HG03342 (cell line): ENCODE measurements around the gene PLBD2.

Source experiments
- ATAC-seq: cut with Tn5 transposase; IDR thresholded peaks from one replicate; pipeline ENCODE4 v1.9.1; 2021; ENCODE audit warnings: mild to moderate bottlenecking, moderate library complexity; ENCODE audit not compliant: unreplicated experiment

Gene PLBD2

GRCh38 chr12:113368331-113368730, 9.9 kb downstream of the PLBD2 start:
- no peak for ATAC-seq

GRCh38 chr12:113369391-113369985, 11.1 kb downstream of the PLBD2 start:
- no peak for ATAC-seq

GRCh38 chr12:113370923-113371682, 12.7 kb downstream of the PLBD2 start:
- ATAC-seq: no peak

DNA sequence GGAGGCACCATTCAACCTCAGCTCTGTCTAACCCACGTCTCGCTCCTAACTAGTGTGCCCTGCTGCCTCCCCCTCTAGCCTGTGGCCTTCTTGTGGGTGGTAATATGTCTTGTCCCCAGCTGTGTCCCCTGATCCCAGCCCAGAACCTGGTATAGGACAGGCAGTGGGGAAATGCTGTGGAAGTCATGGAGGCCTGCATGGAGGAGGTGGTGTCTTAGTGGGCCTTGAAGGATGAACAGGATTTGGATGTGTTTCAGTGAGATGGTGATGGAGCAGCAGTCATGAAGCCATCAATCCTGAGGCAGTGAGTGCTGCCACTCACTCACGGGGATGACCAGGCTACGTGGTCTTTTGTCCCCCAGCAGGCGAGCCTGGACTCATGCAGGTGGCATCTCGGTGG, 13.4 kb downstream of the PLBD2 start:
- no peak for ATAC-seq

DNA sequence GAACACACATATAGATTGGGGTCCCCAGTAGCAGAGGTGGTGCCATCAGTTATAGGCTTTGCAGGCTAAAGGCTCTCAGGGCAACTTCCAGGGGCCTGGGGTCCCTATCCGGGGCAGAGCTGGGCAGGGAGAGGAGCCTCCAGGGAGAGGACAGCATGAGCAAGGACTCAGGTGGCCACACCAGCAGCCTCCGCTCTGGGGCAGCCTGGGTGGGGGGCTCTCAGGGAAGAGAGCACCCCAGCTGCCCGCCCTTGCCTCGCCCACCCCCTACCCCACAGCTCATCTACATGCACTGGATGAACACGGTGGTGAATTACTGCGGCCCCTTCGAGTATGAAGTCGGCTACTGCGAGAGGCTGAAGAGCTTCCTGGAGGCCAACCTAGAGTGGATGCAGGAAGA, 14.0 kb downstream of the PLBD2 start:
- ATAC-seq: no peak

GRCh38 chr12:113373440-113373839, 15.1 kb downstream of the PLBD2 start:
- no peak for ATAC-seq

DNA sequence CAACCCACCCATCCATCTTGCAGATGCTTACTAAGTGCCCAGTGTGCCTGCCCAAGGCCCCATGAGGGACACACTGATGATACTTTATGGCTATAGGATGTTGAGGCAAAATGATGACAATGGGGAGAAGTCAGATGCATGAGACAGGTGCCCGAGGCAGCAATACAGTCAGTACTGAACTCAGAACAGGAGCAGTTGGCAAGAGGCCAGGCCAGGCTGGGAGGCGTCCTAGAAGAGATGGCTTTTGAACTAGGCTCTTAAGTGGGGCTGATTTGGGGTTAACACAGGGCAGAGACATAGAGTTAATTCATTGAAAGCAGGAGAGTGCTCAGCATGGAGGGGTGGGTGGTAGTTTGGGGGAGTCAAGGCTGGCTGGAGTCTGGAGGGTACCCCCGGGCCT, 15.6 kb downstream of the PLBD2 start:
- no peak for ATAC-seq

GRCh38 chr12:113374823-113375428, 16.5 kb downstream of the PLBD2 start:
- no peak for ATAC-seq

- ATAC-seq: no peak
Measured at GRCh38 chr12:113378291-113378690, 19.9 kb downstream of the PLBD2 start.

- no peak for ATAC-seq
Measured at GRCh38 chr12:113381220-113381619, 22.8 kb downstream of the PLBD2 start.

DNA sequence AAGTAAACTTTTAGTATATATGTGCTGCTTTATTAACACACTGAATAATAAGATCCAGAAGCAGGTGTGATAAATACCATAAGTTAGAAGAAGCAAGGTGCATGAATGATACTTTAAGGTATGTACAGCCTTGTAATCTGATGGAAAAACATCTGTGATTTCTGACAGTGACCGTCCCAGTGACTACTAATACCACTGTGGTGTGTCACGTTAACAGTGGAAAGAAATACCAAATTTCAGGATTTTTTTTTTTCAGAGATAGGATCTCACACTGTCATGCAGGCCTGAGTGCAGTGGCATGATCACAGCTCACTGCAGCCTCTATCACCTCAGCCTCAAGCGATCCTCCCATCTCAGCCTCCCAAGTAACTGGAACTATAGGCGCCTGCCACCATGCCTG, 23.8 kb downstream of the PLBD2 start:
- no peak for ATAC-seq

- no peak for ATAC-seq
Measured at GRCh38 chr12:113384778-113385177, 26.4 kb downstream of the PLBD2 start.

DNA sequence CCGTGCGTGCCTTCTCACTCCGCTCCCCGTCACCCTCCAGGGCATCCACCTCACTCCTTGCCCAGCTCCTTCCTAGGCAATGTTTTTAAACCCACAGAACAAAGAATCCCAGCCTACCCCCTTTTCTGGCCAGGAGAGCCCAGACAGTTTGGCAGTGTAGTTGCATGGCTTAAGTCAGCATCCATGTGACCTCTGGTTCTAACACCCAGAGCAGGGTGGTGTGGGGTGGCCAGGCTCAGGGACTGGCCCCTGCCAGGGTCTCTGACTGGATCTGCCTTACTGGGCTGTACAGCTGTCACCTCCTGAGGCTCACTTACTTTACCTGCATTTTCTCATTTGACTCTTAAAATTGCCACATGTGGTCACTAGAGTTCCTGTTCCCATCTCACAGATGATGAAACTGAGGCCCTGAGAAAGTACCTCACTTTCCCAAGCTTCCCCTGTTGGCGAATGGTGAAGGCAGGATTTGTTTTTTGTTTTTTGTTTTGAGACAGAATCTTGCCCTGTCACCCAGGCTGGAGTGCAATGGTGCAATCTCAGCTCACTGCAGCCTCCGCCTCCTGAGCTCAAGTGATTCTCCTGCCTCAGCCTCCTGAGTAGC, 27.0 kb downstream of the PLBD2 start:
- ATAC-seq: no peak

- no peak for ATAC-seq
Measured at GRCh38 chr12:113386866-113387566, 28.6 kb downstream of the PLBD2 start.

DNA sequence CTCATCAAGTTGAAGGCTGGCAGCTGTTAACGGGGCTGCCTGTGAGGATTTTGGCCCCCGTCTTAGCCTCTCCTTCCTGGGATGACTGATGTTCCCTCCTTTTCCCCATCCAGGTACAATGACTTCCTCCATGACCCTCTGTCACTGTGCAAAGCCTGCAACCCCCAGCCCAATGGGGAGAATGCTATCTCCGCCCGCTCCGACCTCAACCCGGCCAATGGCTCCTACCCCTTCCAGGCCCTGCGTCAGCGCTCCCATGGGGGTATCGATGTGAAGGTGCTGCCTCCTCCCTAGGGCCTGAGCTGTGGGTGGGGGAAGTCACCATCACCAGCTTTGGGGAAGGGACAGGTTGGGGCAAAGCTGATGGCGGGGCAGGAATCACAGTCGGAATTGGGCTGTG, 29.2 kb downstream of the PLBD2 start:
- no peak for ATAC-seq

DNA sequence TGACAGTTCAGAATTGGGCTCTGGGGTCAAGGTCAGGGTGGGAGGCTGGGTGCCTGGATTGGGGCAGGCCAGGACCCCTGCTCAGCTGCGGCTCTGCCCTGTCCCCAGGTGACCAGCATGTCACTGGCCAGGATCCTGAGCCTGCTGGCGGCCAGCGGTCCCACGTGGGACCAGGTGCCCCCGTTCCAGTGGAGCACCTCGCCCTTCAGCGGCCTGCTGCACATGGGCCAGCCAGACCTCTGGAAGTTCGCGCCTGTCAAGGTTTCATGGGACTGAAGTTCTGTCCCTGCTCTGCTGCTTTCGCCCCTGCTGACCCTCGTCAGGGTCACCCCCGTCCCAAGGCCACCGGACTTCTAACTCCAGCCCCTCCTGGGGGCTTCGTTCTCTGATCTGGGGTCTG, 30.0 kb downstream of the PLBD2 start:
- no peak for ATAC-seq

- no peak for ATAC-seq
Measured at GRCh38 chr12:113390064-113391043, 32.0 kb downstream of the PLBD2 start.

- no peak for ATAC-seq
Measured at GRCh38 chr12:113391145-113391544, 32.8 kb downstream of the PLBD2 start.

- no peak for ATAC-seq
Measured at GRCh38 chr12:113391650-113392337, 33.4 kb downstream of the PLBD2 start.

- no peak for ATAC-seq
Measured at GRCh38 chr12:113392520-113392919, 34.1 kb downstream of the PLBD2 start.
